Right hindlimb (tissue), 1 donor: ENCODE results near the gene ARID1A.

Source experiments
- DNase-seq: peaks from one replicate; pipeline ENCODE4 v3.0.0-alpha.2; 2018

Gene ARID1A

DNA sequence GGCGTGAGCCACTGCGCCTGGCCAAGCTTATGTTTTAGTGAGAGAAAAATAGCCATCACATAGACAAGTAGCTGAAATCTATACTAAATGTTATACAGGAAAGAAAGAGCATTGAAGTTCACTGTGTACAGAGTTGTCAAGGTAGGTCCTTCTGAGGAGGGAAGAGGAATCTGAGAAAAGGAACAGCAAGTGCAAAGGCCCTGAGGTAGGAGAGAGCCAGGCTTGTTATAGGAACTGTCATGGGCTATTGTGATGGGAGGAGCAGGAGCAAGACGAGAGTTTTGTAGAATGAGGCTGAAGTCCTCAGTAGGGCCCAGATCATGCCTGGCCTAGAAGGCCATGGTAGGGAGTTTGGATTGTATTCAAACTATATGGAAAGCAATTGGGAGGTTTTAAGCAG is 135.2 kb downstream of the ARID1A start:
- no peak for DNase-seq
